ENCODE data around the gene COPG2. TPM values are rescaled to one million over a fixed set of nuclear protein-coding genes. Genes with fewer than 3 reads are reported as not detected.

The COPG2 gene
- polyA plus RNA-seq, 1 donor from 2014 or later = 37.9 TPM

GRCh38 chr7:130489140-130489983 is 179.2 kb downstream of the COPG2 start:
- peaks cover 16% of the 10 kb centered on the region for H4K20me1 ChIP-seq (ENCODE audit: insufficient read depth)
- no peaks in the 10 kb centered on the region for H3K9me2 ChIP-seq (ENCODE audit: insufficient read depth, low read length)
- H2AFZ ChIP-seq (ENCODE audit: low read depth, low read length) = no peak overlapping the region
- peaks cover 3% of the 10 kb centered on the region for H3F3A ChIP-seq (ENCODE audit: insufficient read depth, low read length, poor library complexity, severe bottlenecking)
- H3K4me3 ChIP-seq (ENCODE audit: low read length) = peak overlapping the region; percentile 79
- TF ChIP-seq, protein P1, sequence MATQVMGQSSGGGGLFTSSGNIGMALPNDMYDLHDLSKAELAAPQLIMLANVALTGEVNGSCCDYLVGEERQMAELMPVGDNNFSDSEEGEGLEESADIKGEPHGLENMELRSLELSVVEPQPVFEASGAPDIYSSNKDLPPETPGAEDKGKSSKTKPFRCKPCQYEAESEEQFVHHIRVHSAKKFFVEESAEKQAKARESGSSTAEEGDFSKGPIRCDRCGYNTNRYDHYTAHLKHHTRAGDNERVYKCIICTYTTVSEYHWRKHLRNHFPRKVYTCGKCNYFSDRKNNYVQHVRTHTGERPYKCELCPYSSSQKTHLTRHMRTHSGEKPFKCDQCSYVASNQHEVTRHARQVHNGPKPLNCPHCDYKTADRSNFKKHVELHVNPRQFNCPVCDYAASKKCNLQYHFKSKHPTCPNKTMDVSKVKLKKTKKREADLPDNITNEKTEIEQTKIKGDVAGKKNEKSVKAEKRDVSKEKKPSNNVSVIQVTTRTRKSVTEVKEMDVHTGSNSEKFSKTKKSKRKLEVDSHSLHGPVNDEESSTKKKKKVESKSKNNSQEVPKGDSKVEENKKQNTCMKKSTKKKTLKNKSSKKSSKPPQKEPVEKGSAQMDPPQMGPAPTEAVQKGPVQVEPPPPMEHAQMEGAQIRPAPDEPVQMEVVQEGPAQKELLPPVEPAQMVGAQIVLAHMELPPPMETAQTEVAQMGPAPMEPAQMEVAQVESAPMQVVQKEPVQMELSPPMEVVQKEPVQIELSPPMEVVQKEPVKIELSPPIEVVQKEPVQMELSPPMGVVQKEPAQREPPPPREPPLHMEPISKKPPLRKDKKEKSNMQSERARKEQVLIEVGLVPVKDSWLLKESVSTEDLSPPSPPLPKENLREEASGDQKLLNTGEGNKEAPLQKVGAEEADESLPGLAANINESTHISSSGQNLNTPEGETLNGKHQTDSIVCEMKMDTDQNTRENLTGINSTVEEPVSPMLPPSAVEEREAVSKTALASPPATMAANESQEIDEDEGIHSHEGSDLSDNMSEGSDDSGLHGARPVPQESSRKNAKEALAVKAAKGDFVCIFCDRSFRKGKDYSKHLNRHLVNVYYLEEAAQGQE (IDR thresholded peaks at IDR 0.05; ENCODE audit: borderline replicate concordance) = no peak
- TF ChIP-seq POLR2AphosphoS5 (IDR thresholded peaks at IDR 0.05) = no peak
- TF ChIP-seq TAF1 (IDR thresholded peaks at IDR 0.05; ENCODE audit: low read depth) = no peak
- no peaks in the 10 kb centered on the region for H3K36me3 ChIP-seq (ENCODE audit: insufficient read depth, low read length)
- no peaks in the 10 kb centered on the region for H3K27me3 ChIP-seq (ENCODE audit: insufficient read depth, low read depth, low read length)
- H3K4me2 ChIP-seq (ENCODE audit: low read length) = peak overlapping the region; percentile 42
- H3K9me3 ChIP-seq (ENCODE audit: low read length) = no peaks in the 10 kb centered on the region
- peaks cover 32% of the 10 kb centered on the region for H3K79me2 ChIP-seq (replicated peaks; ENCODE audit: insufficient read depth, low read length)
- peak overlapping the region; percentile 91 for H3K9ac ChIP-seq (ENCODE audit: low read length)
- H3K27ac ChIP-seq (ENCODE audit: low read length) = peak overlapping the region; percentile 97

DNA sequence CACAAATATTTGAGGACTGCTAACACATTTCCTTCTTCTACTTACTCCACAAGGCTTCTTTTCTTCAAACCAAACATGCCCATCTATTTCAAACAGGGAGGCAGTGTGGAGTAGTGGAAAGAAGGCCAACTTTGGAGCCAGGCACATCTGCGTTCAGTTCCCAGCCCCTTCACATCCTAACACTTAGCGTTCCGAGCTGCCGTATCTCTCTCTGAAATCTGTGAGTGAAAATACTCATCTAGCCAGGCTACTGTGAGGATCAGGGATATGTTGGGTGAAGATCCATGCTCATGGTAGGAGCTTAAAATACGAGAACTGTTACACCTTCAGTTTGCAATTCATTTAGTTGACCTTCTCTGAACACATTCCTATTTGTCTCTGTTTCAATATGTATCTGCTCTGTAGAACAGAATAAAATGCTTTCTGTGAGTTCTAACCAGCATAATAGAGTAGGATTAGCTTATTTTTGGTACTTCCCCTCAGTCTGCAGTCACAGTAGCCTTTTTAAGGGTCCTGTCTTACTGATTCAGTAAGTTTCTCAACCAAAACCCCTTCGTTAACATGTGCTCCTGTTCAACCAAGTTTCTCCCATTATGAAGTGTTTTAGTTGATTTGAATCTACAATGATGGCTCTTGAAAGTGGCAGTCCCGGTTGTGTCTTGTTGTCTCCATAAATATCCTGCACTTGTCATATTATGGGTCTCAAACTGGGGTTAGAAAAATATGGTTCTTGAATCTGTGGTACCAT is 180.0 kb downstream of the COPG2 start:
- Histone ChIP-seq H2AFZ (ENCODE audit: low read depth, low read length) (no peak overlapping the region), H3K36me3 (ENCODE audit: insufficient read depth, low read length) (no peaks in the 10 kb centered on the region), H4K20me1 (ENCODE audit: insufficient read depth) (peaks cover 10% of the 10 kb centered on the region), H3K4me2 (ENCODE audit: low read length) (no peak overlapping the region), H3K9me3 (ENCODE audit: low read length) (no peaks in the 10 kb centered on the region), H3K9ac (ENCODE audit: low read length) (peak overlapping the region; percentile 76), H3K4me3 (ENCODE audit: low read length) (no peak overlapping the region), H3K9me2 (ENCODE audit: insufficient read depth, low read length) (no peaks in the 10 kb centered on the region), H3K27me3 (ENCODE audit: insufficient read depth, low read depth, low read length) (no peaks in the 10 kb centered on the region), H3K27ac (ENCODE audit: low read length) (peak overlapping the region; percentile 97), H3K79me2 (replicated peaks; ENCODE audit: insufficient read depth, low read length) (peaks cover 24% of the 10 kb centered on the region), H3F3A (ENCODE audit: insufficient read depth, low read length, poor library complexity, severe bottlenecking) (peaks cover 3% of the 10 kb centered on the region)
- no peak for TF ChIP-seq RAD21 (conservative IDR thresholded peaks at IDR 0.05)
- TF ChIP-seq POLR2AphosphoS5 (IDR thresholded peaks at IDR 0.05) = no peak
- TF ChIP-seq EP300 (conservative IDR thresholded peaks at IDR 0.05; ENCODE audit: poor library complexity, severe bottlenecking) = no peak
- TF ChIP-seq SMC3 (conservative IDR thresholded peaks at IDR 0.05; ENCODE audit: poor library complexity) = no peak
- no peak for TF ChIP-seq TAF1 (IDR thresholded peaks at IDR 0.05; ENCODE audit: low read depth)
- no peak for TF ChIP-seq MXI1 (conservative IDR thresholded peaks at IDR 0.05; ENCODE audit: poor library complexity, severe bottlenecking)
- TF ChIP-seq CTCF (IDR thresholded peaks at IDR 0.05; ENCODE audit: poor library complexity, severe bottlenecking) = no peak
- no peak for TF ChIP-seq EZH2 (IDR thresholded peaks at IDR 0.05; ENCODE audit: borderline replicate concordance, insufficient read depth, low read length, poor library complexity, severe bottlenecking)
- TF ChIP-seq, protein P1 (IDR thresholded peaks at IDR 0.05; ENCODE audit: borderline replicate concordance) = no peak
